Glutamatergic neuron (in vitro differentiated cells): ENCODE measurements around the gene SORCS1. TPM values are rescaled to one million over a fixed set of nuclear protein-coding genes. Genes with fewer than 3 reads are reported as not detected.

Experiments used
- DNase-seq: peaks from one replicate; pipeline ENCODE4 v3.0.0; 2022
- H3K27ac Mint-ChIP-seq: one replicate; pipeline ENCODE4 v1.8.0; 2020; ENCODE audit warnings: mild to moderate bottlenecking, mixed read lengths, inconsistent platforms; ENCODE audit not compliant: unreplicated experiment
- H3K27me3 Mint-ChIP-seq: one replicate; pipeline ENCODE4 v1.8.0; 2020; ENCODE audit warnings: mild to moderate bottlenecking, moderate library complexity, mixed read lengths, inconsistent platforms; ENCODE audit not compliant: unreplicated experiment
- H3K36me3 Mint-ChIP-seq: one replicate; pipeline ENCODE4 v1.8.0; 2020; ENCODE audit warnings: mild to moderate bottlenecking, mixed read lengths, inconsistent platforms; ENCODE audit not compliant: unreplicated experiment
- H3K4me1 Mint-ChIP-seq: one replicate; pipeline ENCODE4 v1.8.0; 2020; ENCODE audit warnings: mild to moderate bottlenecking, low read depth, mixed read lengths, inconsistent platforms; ENCODE audit not compliant: unreplicated experiment
- H3K4me3 Mint-ChIP-seq: one replicate; pipeline ENCODE4 v1.8.0; 2020; ENCODE audit warnings: mild to moderate bottlenecking, mixed read lengths, inconsistent platforms; ENCODE audit not compliant: unreplicated experiment
- H3K9me3 Mint-ChIP-seq: one replicate; pipeline ENCODE4 v1.8.0; 2020; ENCODE audit warnings: mild to moderate bottlenecking, moderate library complexity, mixed read lengths, inconsistent platforms; ENCODE audit not compliant: unreplicated experiment
- total RNA-seq: library from RNA; stranded (reverse); fragmentation: NEBNext Ultra II Directional; extraction: Animal tissue kit (Norgen Biotek cat#: 25700); gene quantifications from one replicate; pipeline ENCODE4 v1.2.1, GENCODE V29; 2021; ENCODE audit not compliant: unreplicated experiment
- TF ChIP-seq, protein P1 (sequence below): fragments of 200-600 bp; sonication (generic); IDR thresholded peaks from one replicate; pipeline ENCODE4 v1.5.0; 2021; ENCODE audit not compliant: partially characterized antibody, unreplicated experiment

Gene SORCS1
- total RNA-seq, 1 donor from 2014 or later = 3.3 TPM

DNA sequence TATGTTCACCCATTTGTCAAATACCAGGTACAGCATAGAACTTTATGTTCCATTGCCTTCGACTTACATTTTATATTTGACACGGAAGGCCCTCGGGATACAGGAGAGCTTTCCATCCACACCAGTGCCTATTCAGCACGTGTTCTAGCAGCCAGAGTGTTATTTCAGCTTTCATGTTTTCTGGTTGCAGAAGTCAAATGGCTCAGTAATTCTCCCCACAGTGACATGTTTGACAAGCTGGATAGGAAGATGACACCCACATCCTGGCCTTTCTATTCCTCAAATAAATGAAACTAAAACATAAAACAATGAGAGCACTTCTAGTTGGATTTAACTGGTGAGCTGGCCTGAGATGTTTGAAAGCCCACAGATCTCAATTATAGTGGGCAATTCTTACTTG, 173.4 kb downstream of the SORCS1 start:
- Mint-ChIP-seq H3K36me3 (no peaks in the 10 kb centered on the region), H3K4me3 (no peak overlapping the region), H3K4me1 (no peaks in the 10 kb centered on the region), H3K27me3 (no peaks in the 10 kb centered on the region), H3K9me3 (no peaks in the 10 kb centered on the region), H3K27ac (no peak overlapping the region)
- TF ChIP-seq, protein P1, sequence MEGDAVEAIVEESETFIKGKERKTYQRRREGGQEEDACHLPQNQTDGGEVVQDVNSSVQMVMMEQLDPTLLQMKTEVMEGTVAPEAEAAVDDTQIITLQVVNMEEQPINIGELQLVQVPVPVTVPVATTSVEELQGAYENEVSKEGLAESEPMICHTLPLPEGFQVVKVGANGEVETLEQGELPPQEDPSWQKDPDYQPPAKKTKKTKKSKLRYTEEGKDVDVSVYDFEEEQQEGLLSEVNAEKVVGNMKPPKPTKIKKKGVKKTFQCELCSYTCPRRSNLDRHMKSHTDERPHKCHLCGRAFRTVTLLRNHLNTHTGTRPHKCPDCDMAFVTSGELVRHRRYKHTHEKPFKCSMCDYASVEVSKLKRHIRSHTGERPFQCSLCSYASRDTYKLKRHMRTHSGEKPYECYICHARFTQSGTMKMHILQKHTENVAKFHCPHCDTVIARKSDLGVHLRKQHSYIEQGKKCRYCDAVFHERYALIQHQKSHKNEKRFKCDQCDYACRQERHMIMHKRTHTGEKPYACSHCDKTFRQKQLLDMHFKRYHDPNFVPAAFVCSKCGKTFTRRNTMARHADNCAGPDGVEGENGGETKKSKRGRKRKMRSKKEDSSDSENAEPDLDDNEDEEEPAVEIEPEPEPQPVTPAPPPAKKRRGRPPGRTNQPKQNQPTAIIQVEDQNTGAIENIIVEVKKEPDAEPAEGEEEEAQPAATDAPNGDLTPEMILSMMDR = no peak
- no peak for DNase-seq

DNA sequence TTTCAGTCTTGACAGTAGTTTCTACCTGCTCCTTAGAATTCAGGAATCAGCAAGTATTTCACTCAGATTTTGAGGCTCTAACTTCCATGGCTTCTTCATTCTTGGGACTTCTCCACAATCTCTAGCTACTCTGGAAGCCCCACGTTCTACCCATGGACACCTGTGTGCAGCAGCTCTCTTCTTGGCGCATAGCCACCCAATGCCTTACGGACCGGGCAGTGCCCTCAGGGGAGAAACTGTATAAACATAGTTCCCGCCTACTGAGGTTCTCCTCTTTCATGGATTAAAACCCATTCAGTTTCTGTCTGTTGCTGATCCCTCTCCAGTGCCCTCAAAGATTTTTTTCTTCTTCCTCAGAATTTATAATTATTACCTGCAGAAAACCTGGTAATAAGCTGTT, 177.1 kb downstream of the SORCS1 start:
- H3K27me3 Mint-ChIP-seq = no peaks in the 10 kb centered on the region
- no peaks in the 10 kb centered on the region for H3K36me3 Mint-ChIP-seq
- DNase-seq = no peak
- H3K27ac Mint-ChIP-seq = no peak overlapping the region
- no peak overlapping the region for H3K4me3 Mint-ChIP-seq
- H3K9me3 Mint-ChIP-seq = no peaks in the 10 kb centered on the region
- TF ChIP-seq, protein P1 = no peak
- no peaks in the 10 kb centered on the region for H3K4me1 Mint-ChIP-seq

- no peaks in the 10 kb centered on the region for H3K36me3 Mint-ChIP-seq
- DNase-seq = no peak
- H3K27me3 Mint-ChIP-seq = no peaks in the 10 kb centered on the region
- H3K27ac Mint-ChIP-seq = no peak overlapping the region
- H3K4me1 Mint-ChIP-seq = no peaks in the 10 kb centered on the region
- no peak overlapping the region for H3K4me3 Mint-ChIP-seq
- no peaks in the 10 kb centered on the region for H3K9me3 Mint-ChIP-seq
- TF ChIP-seq, protein P1 = no peak
These were observed 182.2 kb downstream of the SORCS1 start for GRCh38 chr10:106982268-106982667.

DNA sequence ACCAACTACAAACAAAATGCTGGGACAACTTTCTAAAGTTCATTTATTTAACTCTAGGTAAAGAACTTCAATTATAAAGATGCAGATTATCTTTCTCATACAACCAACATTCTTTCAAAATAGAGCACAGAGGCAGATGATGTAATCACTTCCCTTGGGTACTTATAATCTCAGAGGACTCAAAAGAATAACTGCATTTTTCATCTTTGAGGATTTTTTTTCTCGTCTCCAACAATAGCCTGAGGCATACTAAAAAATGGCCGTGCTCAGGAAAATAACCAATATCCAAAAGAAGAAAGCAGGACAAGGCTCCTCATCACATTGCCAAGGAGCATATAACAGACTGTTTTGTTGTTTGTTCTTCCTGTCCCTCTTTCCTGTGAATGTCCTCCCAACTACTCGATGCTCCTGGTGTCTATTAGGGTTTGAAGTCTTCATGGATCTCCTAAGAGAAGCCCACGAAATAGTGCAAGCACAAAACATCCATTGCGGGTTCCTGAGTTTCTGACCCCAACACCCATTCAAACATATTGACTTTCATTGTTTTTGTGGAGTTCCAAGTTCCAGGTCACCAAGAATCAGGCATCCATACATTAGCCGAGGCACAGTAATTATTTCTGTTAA, 182.9 kb downstream of the SORCS1 start:
- H3K27ac Mint-ChIP-seq = no peak overlapping the region

More for the DNA sequence above, 182.9 kb downstream of the SORCS1 start:
- no peak for DNase-seq
- Mint-ChIP-seq H3K4me1 (no peaks in the 10 kb centered on the region), H3K36me3 (no peaks in the 10 kb centered on the region), H3K27me3 (no peaks in the 10 kb centered on the region), H3K4me3 (no peak overlapping the region), H3K9me3 (no peaks in the 10 kb centered on the region)
- TF ChIP-seq, protein P1 = no peak
